ENCODE measurements around the gene IDS.
"Not testable (repeated sequence)": the region's sequence is repeated elsewhere in the genome, so short reads cannot be mapped to it uniquely, and the experiment has no call there.

DNA sequence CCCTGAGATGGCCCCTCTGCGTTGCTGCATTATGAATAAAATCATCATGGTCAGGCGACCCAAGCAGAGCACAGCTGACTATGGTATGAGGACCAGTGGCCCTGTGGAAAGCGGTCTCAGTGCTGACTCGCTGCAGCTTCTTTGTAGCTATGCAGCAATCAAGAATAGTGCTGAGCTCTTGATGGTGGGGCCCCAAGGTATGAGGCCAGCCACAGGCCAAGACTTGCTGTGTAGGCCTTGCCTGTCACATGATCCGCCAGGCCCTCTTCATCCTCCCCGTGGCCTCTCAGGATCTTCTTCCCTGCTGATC lies 46.8 kb upstream of the IDS start:
- TF ChIP-seq, protein P1, sequence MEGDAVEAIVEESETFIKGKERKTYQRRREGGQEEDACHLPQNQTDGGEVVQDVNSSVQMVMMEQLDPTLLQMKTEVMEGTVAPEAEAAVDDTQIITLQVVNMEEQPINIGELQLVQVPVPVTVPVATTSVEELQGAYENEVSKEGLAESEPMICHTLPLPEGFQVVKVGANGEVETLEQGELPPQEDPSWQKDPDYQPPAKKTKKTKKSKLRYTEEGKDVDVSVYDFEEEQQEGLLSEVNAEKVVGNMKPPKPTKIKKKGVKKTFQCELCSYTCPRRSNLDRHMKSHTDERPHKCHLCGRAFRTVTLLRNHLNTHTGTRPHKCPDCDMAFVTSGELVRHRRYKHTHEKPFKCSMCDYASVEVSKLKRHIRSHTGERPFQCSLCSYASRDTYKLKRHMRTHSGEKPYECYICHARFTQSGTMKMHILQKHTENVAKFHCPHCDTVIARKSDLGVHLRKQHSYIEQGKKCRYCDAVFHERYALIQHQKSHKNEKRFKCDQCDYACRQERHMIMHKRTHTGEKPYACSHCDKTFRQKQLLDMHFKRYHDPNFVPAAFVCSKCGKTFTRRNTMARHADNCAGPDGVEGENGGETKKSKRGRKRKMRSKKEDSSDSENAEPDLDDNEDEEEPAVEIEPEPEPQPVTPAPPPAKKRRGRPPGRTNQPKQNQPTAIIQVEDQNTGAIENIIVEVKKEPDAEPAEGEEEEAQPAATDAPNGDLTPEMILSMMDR (IDR thresholded peaks at IDR 0.05; ENCODE audit: low read depth, low read length, poor library complexity, severe bottlenecking): not testable (repeated sequence)
- TF ChIP-seq EZH2phosphoT487 (IDR thresholded peaks at IDR 0.05; ENCODE audit: borderline replicate concordance, low read length): not testable (repeated sequence)
